A549 (cell line): ENCODE data around the gene FAM8A1. TPM values are rescaled to one million over a fixed set of nuclear protein-coding genes. Genes with fewer than 3 reads are reported as not detected.
A peak's percentile ranks its signal among the peaks of the same experiment; 100 is the strongest.

ENCODE experiments used
- ATAC-seq, 2 experiments: fragments of 200-7000 bp in 1 of 2; fragments of >200 bp in 1 of 2; cut with Nextera tagmentation in 1 of 2; cut with Tn5 transposase in 1 of 2; 3 replicates each; pipeline versions ENCODE4 v1.8.0 to v1.9.1; 2018 to 2020; ENCODE audit warnings: mild to moderate bottlenecking in 1 of 2, moderate library complexity in 1 of 2
- CTCF ChIA-PET: fragments of 300-600 bp; sonication (Branson Sonifier 250); formaldehyde crosslinking; extraction: SDS; loops from one replicate; lab custom pipeline; 2021; ENCODE audit warnings: antibody characterized with exemption, inconsistent platforms; lab: Yijun Ruan, JAX
- POLR2A ChIA-PET: fragments of 350-600 bp; formaldehyde crosslinking; extraction: SDS; loops from one replicate; lab custom pipeline; 2021; ENCODE audit warnings: antibody characterized with exemption, inconsistent platforms; lab: Yijun Ruan, JAX
- DNase-seq, 2 experiments: peaks; one replicate each; pipeline versions ENCODE4 v3.0.0 to v3.0.0-alpha.2; 2011 to 2016; ENCODE audit warnings: low read depth in 1 of 2, low spot score in 1 of 2
- FAIRE-seq: peaks from 2 replicates; lab custom pipeline; 2011; peaks lifted over from hg19 to GRCh38; lab: Jason Lieb, UNC
- H3K27ac ChIP-seq, 2 experiments: fragments of >200 bp; sonication (Bioruptor Twin); formaldehyde crosslinking; 3 replicates each; pipeline ENCODE4 v1.5.1; 2016 to 2017
- H3K4me1 ChIP-seq: fragments of >200 bp; sonication (Bioruptor Twin); formaldehyde crosslinking; 3 replicates; pipeline ENCODE4 v1.6.1; 2016
- H3K4me2 ChIP-seq: fragments of >200 bp; sonication (Bioruptor Twin); formaldehyde crosslinking; 3 replicates; pipeline ENCODE4 v1.6.1; 2016
- H3K4me3 ChIP-seq: fragments of >200 bp; sonication (Bioruptor Twin); formaldehyde crosslinking; 3 replicates; pipeline ENCODE4 v1.5.1; 2016
- H3K9me3 ChIP-seq: fragments of >200 bp; sonication (Bioruptor Twin); formaldehyde crosslinking; 3 replicates; pipeline ENCODE4 v1.6.1; 2016
- CHD4 ChIP-seq: fragments of 200-600 bp; sonication (generic); IDR thresholded peaks from 2 replicates; pipeline ENCODE4 v1.6.1; 2016; ENCODE audit warnings: antibody characterized with exemption, mild to moderate bottlenecking, borderline replicate concordance
- EHMT2 ChIP-seq: fragments of 200-600 bp; sonication (generic); IDR thresholded peaks from 2 replicates; pipeline ENCODE4 v1.6.1; 2016; ENCODE audit warnings: antibody characterized with exemption, low read depth, mild to moderate bottlenecking, moderate library complexity
- EP300 ChIP-seq, 2 experiments: fragments of >200 bp; sonication (Bioruptor Twin); formaldehyde crosslinking; IDR thresholded peaks; 2 replicates in 1 of 2; 3 replicates in 1 of 2; pipeline ENCODE4 v1.6.1; 2016 to 2017
- ESRRA ChIP-seq: fragments of 150-350 bp; IDR thresholded peaks from 2 replicates; pipeline ENCODE4 v1.6.1; 2014; ENCODE audit warnings: mild to moderate bottlenecking, low read length, borderline replicate concordance
- GATA3 ChIP-seq: IDR thresholded peaks from 2 replicates; pipeline ENCODE4 v1.6.1; 2012; ENCODE audit warnings: borderline replicate concordance
- HOXA7 ChIP-seq: fragments of 250-450 bp; sonication (Bioruptor Pico); IDR thresholded peaks from 2 replicates; pipeline ENCODE4 v1.5.0; 2020; ENCODE audit warnings: mild to moderate bottlenecking, moderate library complexity
- HOXB13 ChIP-seq: fragments of 250-450 bp; sonication (Bioruptor Pico); IDR thresholded peaks from 2 replicates; pipeline ENCODE4 v1.5.0; 2020; ENCODE audit warnings: low read depth, mild to moderate bottlenecking, moderate library complexity
- KDM1A ChIP-seq: fragments of 200-600 bp; sonication (generic); IDR thresholded peaks from 2 replicates; pipeline ENCODE4 v1.6.1; 2016; ENCODE audit warnings: low read depth, mild to moderate bottlenecking
- KDM5A ChIP-seq: fragments of 200-600 bp; sonication (generic); IDR thresholded peaks from 2 replicates; pipeline ENCODE4 v1.6.1; 2016; ENCODE audit warnings: antibody characterized with exemption, mild to moderate bottlenecking
- NFE2L2 ChIP-seq: fragments of 150-350 bp; conservative IDR thresholded peaks from 2 replicates; pipeline ENCODE4 v1.6.1; 2014; ENCODE audit warnings: low read length
- NPAS2 ChIP-seq: fragments of 250-450 bp; sonication (Bioruptor Pico); IDR thresholded peaks from 2 replicates; pipeline ENCODE4 v1.8.0; 2022; ENCODE audit warnings: mild to moderate bottlenecking, moderate library complexity, borderline replicate concordance
- NR3C1 ChIP-seq: fragments of >200 bp; sonication (Bioruptor Twin); formaldehyde crosslinking; IDR thresholded peaks from 3 replicates; pipeline ENCODE4 v1.6.1; 2017
- POLR2A ChIP-seq: IDR thresholded peaks from 2 replicates; pipeline ENCODE4 v1.6.1; 2012; ENCODE audit warnings: mild to moderate bottlenecking, low read length
- POLR2AphosphoS2 ChIP-seq: conservative IDR thresholded peaks from 2 replicates; pipeline ENCODE4 v1.6.1; 2012; ENCODE audit warnings: low read length, improper control_type of control experiment, inconsistent platforms
- TFCP2L1 ChIP-seq: fragments of 250-450 bp; sonication (Bioruptor Pico); IDR thresholded peaks from 2 replicates; pipeline ENCODE4 v1.5.0; 2021; ENCODE audit warnings: mild to moderate bottlenecking
- ZNF302 ChIP-seq: fragments of 250-450 bp; sonication (Bioruptor Pico); IDR thresholded peaks from 2 replicates; pipeline ENCODE4 v1.9.0; 2021; ENCODE audit warnings: inconsistent platforms, mild to moderate bottlenecking, moderate library complexity
- ZSCAN20 ChIP-seq: fragments of 250-450 bp; sonication (Bioruptor Pico); IDR thresholded peaks from 2 replicates; pipeline ENCODE4 v1.8.0; 2022; ENCODE audit warnings: mild to moderate bottlenecking, moderate library complexity
- WGBS: methylation state at CpG from one replicate; pipeline ENCODE4 v1.1.6; 2017; ENCODE audit errors: missing lambda C conversion rate; 5-methylcytosine and 5-hydroxymethylcytosine counted together
- polyA plus RNA-seq, 4 experiments: library from polyadenylated mRNA; depleted of rRNA in 3 of 4; stranded (reverse); fragments of >200 nt; fragmentation: RNase III in 1 of 4; extraction: RNeasy Plus Mini Kit Qiagen cat#74134 plus additional on column Dnase treatment in 1 of 4; gene quantifications; 2 replicates in 3 of 4; 3 replicates in 1 of 4; pipeline ENCODE4 v1.2.3, GENCODE V29; 2011 to 2017
- TF ChIP-seq, protein P1 (sequence below): fragments of 200-600 bp; sonication (generic); IDR thresholded peaks from 2 replicates; pipeline ENCODE4 v1.6.1; 2016; ENCODE audit warnings: antibody characterized with exemption, mild to moderate bottlenecking, moderate library complexity
- TF ChIP-seq, protein P2 (sequence below): fragments of 250-450 bp; sonication (Bioruptor Pico); IDR thresholded peaks from 2 replicates; pipeline ENCODE4 v1.5.0; 2021; ENCODE audit warnings: mild to moderate bottlenecking, moderate library complexity, borderline replicate concordance
- TF ChIP-seq, protein P3 (sequence below): fragments of 450-650 bp; IDR thresholded peaks from 2 replicates; pipeline ENCODE4 v1.6.1; 2014; ENCODE audit warnings: antibody characterized with exemption

Gene FAM8A1
- polyA plus RNA-seq, 2 of the 4 experiments (the other 2 are of a cell fraction) = 5.5 to 9.0 TPM

- Histone ChIP-seq H3K27ac (0 out of 6 replicates have a peak overlapping the region, but pooled peaks of 1 of the 2 experiments have one; percentile 3), H3K4me1 (peaks cover 28% of the 10 kb centered on the region), H3K4me2 (no peak overlapping the region), H3K4me3 (no peak overlapping the region), H3K9me3 (no peaks in the 10 kb centered on the region)
- ChIA-PET CTCF (no interaction called here), POLR2A (no interaction called here)
- no peak for DNase-seq
- TF ChIP-seq NPAS2 (CRISPR knock-in tag) (no peak), HOXA7 (CRISPR knock-in tag) (no peak), CHD4 (no peak), KDM1A (no peak), NR3C1 (no peak)
- no peak for ATAC-seq
- no peak for FAIRE-seq
- WGBS = 60% methylated on average over 1 of the region's 1 CpG
Measured at GRCh38 chr6:17628873-17629272, 28.8 kb downstream of the FAM8A1 start.

- 56% methylated on average over 8 of the region's 8 CpGs for WGBS
- CTCF ChIA-PET = no interaction called here
Measured at GRCh38 chr6:17629824-17630510, 29.9 kb downstream of the FAM8A1 start.

More at GRCh38 chr6:17629824-17630510, 29.9 kb downstream of the FAM8A1 start:
- H3K9me3 ChIP-seq = no peaks in the 10 kb centered on the region
- POLR2A ChIA-PET = no interaction called here
- H3K4me1 ChIP-seq = peaks cover 28% of the 10 kb centered on the region
- H3K4me3 ChIP-seq = no peak overlapping the region
- FAIRE-seq (no peak), DNase-seq (no peak), ATAC-seq (peak in 1 of 2 experiments; percentile 24; a peak in 2 of 6 replicates)
- peak overlapping the region; percentile 67 for H3K4me2 ChIP-seq
- TF ChIP-seq, protein P1, sequence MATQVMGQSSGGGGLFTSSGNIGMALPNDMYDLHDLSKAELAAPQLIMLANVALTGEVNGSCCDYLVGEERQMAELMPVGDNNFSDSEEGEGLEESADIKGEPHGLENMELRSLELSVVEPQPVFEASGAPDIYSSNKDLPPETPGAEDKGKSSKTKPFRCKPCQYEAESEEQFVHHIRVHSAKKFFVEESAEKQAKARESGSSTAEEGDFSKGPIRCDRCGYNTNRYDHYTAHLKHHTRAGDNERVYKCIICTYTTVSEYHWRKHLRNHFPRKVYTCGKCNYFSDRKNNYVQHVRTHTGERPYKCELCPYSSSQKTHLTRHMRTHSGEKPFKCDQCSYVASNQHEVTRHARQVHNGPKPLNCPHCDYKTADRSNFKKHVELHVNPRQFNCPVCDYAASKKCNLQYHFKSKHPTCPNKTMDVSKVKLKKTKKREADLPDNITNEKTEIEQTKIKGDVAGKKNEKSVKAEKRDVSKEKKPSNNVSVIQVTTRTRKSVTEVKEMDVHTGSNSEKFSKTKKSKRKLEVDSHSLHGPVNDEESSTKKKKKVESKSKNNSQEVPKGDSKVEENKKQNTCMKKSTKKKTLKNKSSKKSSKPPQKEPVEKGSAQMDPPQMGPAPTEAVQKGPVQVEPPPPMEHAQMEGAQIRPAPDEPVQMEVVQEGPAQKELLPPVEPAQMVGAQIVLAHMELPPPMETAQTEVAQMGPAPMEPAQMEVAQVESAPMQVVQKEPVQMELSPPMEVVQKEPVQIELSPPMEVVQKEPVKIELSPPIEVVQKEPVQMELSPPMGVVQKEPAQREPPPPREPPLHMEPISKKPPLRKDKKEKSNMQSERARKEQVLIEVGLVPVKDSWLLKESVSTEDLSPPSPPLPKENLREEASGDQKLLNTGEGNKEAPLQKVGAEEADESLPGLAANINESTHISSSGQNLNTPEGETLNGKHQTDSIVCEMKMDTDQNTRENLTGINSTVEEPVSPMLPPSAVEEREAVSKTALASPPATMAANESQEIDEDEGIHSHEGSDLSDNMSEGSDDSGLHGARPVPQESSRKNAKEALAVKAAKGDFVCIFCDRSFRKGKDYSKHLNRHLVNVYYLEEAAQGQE = no peak
- TF ChIP-seq EP300 (IDR thresholded peaks at IDR 0.05) = no peak
- TF ChIP-seq, protein P2, sequence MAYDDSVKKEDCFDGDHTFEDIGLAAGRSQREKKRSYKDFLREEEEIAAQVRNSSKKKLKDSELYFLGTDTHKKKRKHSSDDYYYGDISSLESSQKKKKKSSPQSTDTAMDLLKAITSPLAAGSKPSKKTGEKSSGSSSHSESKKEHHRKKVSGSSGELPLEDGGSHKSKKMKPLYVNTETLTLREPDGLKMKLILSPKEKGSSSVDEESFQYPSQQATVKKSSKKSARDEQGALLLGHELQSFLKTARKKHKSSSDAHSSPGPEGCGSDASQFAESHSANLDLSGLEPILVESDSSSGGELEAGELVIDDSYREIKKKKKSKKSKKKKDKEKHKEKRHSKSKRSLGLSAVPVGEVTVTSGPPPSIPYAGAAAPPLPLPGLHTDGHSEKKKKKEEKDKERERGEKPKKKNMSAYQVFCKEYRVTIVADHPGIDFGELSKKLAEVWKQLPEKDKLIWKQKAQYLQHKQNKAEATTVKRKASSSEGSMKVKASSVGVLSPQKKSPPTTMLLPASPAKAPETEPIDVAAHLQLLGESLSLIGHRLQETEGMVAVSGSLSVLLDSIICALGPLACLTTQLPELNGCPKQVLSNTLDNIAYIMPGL (CRISPR knock-in tag) = no peak
- no peak for TF ChIP-seq POLR2A
- TF ChIP-seq ZSCAN20 = no peak
- TF ChIP-seq NFE2L2 = no peak
- no peak for TF ChIP-seq POLR2AphosphoS2
- TF ChIP-seq GATA3 = no peak
- TF ChIP-seq, protein P3, sequence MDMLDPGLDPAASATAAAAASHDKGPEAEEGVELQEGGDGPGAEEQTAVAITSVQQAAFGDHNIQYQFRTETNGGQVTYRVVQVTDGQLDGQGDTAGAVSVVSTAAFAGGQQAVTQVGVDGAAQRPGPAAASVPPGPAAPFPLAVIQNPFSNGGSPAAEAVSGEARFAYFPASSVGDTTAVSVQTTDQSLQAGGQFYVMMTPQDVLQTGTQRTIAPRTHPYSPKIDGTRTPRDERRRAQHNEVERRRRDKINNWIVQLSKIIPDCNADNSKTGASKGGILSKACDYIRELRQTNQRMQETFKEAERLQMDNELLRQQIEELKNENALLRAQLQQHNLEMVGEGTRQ = no peak
- no peak for TF ChIP-seq KDM5A
- TF ChIP-seq HOXB13 = no peak
- TF ChIP-seq ZNF302 = no peak
- TF ChIP-seq TFCP2L1 (CRISPR knock-in tag) = no peak
- TF ChIP-seq EHMT2 = no peak
- no peak for TF ChIP-seq ESRRA
- H3K27ac ChIP-seq = peak overlapping the region; percentile 22 to 73; a peak in 4 of 6 replicates
